CD14-positive monocyte (primary cell): ENCODE measurements around the gene REG1A. TPM values are rescaled to one million over a fixed set of nuclear protein-coding genes. Genes with fewer than 3 reads are reported as not detected.

Experiments used
- DNase-seq, 3 donors: peaks; one replicate each; pipeline ENCODE4 v3.0.0-alpha.2; 2011 to 2022
- H2AFZ ChIP-seq: 2 replicates; pipeline ENCODE4 v1.6.0; 2012; ENCODE audit warnings: mild to moderate bottlenecking, low read depth, low read length, inconsistent platforms; ENCODE audit not compliant: insufficient read depth, poor library complexity, severe bottlenecking
- H3K27ac ChIP-seq, 2 donors: 1 replicate in 1 of 2; 2 replicates in 1 of 2; pipeline ENCODE4 v1.5.1; 2012 to 2013; ENCODE audit warnings: low read length in 2 of 2, control low read depth in 1 of 2, inconsistent platforms in 1 of 2, low read depth in 1 of 2, mild to moderate bottlenecking in 1 of 2
- H3K27me3 ChIP-seq, 2 donors: one replicate each; pipeline versions ENCODE4 v1.6.0 to v1.6.1; 2011 to 2013; ENCODE audit warnings: low read length in 2 of 2; ENCODE audit not compliant: control insufficient read depth in 2 of 2, insufficient read depth in 2 of 2
- H3K36me3 ChIP-seq, 2 donors: replicated peaks in 1 of 2; 1 replicate in 1 of 2; 2 replicates in 1 of 2; pipeline versions ENCODE4 v1.5.1 to v1.6.1; 2012 to 2013; ENCODE audit warnings: low read length in 2 of 2, control low read depth in 1 of 2, inconsistent platforms in 1 of 2, mild to moderate bottlenecking in 1 of 2; ENCODE audit not compliant: insufficient read depth in 2 of 2, control insufficient read depth in 1 of 2
- H3K4me1 ChIP-seq, 2 donors: 1 replicate in 1 of 2; 2 replicates in 1 of 2; pipeline versions ENCODE4 v1.5.1 to v1.6.1; 2012 to 2013; ENCODE audit warnings: low read length in 2 of 2, control low read depth in 1 of 2, inconsistent platforms in 1 of 2, mild to moderate bottlenecking in 1 of 2, moderate library complexity in 1 of 2; ENCODE audit not compliant: insufficient read depth in 2 of 2, control insufficient read depth in 1 of 2
- H3K4me2 ChIP-seq: replicated peaks from 2 replicates; pipeline ENCODE3; 2012; ENCODE audit warnings: low read length, moderate library complexity, mild to moderate bottlenecking; ENCODE audit not compliant: poor library complexity, severe bottlenecking; ENCODE audit errors: extremely low read depth
- H3K4me3 ChIP-seq, 3 experiments: fragments of 200-600 bp in 1 of 3; sonication (generic) in 1 of 3; replicated peaks in 1 of 3; 1 replicate in 2 of 3; 2 replicates in 1 of 3; pipeline ENCODE4 v1.5.1; 2011 to 2013; ENCODE audit warnings: low read length in 3 of 3, mild to moderate bottlenecking in 3 of 3, control low read depth in 2 of 3, low read depth in 2 of 3, inconsistent platforms in 1 of 3, moderate library complexity in 1 of 3
- H3K79me2 ChIP-seq: 2 replicates; pipeline ENCODE4 v1.6.0; 2012; ENCODE audit warnings: mild to moderate bottlenecking, control low read depth, inconsistent platforms, low read length, moderate library complexity; ENCODE audit not compliant: insufficient read depth
- H3K9ac ChIP-seq: 2 replicates; pipeline ENCODE4 v1.6.0; 2017; ENCODE audit warnings: low read length, mild to moderate bottlenecking; ENCODE audit not compliant: insufficient read depth, poor library complexity, severe bottlenecking
- H3K9me3 ChIP-seq, 2 donors: replicated peaks in 1 of 2; 1 replicate in 1 of 2; 2 replicates in 1 of 2; pipeline versions ENCODE4 v1.5.1 to v1.6.1; 2012 to 2013; ENCODE audit warnings: low read length in 2 of 2, control low read depth in 1 of 2; ENCODE audit not compliant: control insufficient read depth in 1 of 2, insufficient read depth in 1 of 2
- H4K20me1 ChIP-seq: 2 replicates; pipeline ENCODE4 v1.6.0; 2012; ENCODE audit warnings: mild to moderate bottlenecking, low read length, control low read depth, moderate library complexity; ENCODE audit not compliant: insufficient read depth
- H3K27ac Mint-ChIP-seq, 7 donors: one replicate each; pipeline ENCODE4 v1.8.0; 2020; ENCODE audit warnings: mild to moderate bottlenecking in 7 of 7, mixed read lengths in 7 of 7, moderate library complexity in 6 of 7, inconsistent platforms in 2 of 7
- H3K27me3 Mint-ChIP-seq, 3 donors: one replicate each; pipeline ENCODE4 v1.8.0; 2021 to 2022; ENCODE audit warnings: low read depth in 3 of 3, mild to moderate bottlenecking in 3 of 3, mixed read lengths in 3 of 3, moderate library complexity in 3 of 3, inconsistent platforms in 1 of 3
- H3K36me3 Mint-ChIP-seq, 2 donors: one replicate each; pipeline ENCODE4 v1.8.0; 2020; ENCODE audit warnings: mixed read lengths in 2 of 2, inconsistent platforms in 1 of 2, mild to moderate bottlenecking in 1 of 2
- H3K4me1 Mint-ChIP-seq: one replicate; pipeline ENCODE4 v1.8.0; 2020; ENCODE audit warnings: mild to moderate bottlenecking, mixed read lengths
- H3K4me3 Mint-ChIP-seq, 2 donors: one replicate each; pipeline ENCODE4 v1.8.0; 2020; ENCODE audit warnings: mild to moderate bottlenecking in 2 of 2, mixed read lengths in 2 of 2, moderate library complexity in 1 of 2
- H3K9me3 Mint-ChIP-seq, 7 donors: one replicate each; pipeline ENCODE4 v1.8.0; 2020 to 2022; ENCODE audit warnings: mixed read lengths in 7 of 7, mild to moderate bottlenecking in 6 of 7, moderate library complexity in 6 of 7, inconsistent platforms in 2 of 7
- CTCF ChIP-seq: fragments of 200-600 bp; IDR thresholded peaks from one replicate; pipeline ENCODE4 v1.8.0; 2022; ENCODE audit warnings: antibody characterized with exemption, mild to moderate bottlenecking
- WGBS: methylation state at CpG from one replicate; pipeline ENCODE4 v1.1.5; 2013; ENCODE audit warnings: missing lambda C conversion rate; ENCODE audit not compliant: insufficient coverage; 5-methylcytosine and 5-hydroxymethylcytosine counted together
- intact Hi-C, 2 donors: fragments of 100-400 bp; cut with micrococcal nuclease; formaldehyde crosslinking; loops; one replicate each; pipeline versions ENCODE4 v1.15.0 to v1.15.1; 2023
- polyA minus RNA-seq: library from RNA; depleted of rRNA, polyadenylated mRNA; stranded (reverse); fragments of >200 nt; gene quantifications from 2 replicates; pipeline ENCODE4 v1.2.3, GENCODE V29; 2012
- polyA plus RNA-seq, 3 donors: library from polyadenylated mRNA; depleted of rRNA in 1 of 3; unstranded in 2 of 3; stranded (reverse) in 1 of 3; fragments of 300-500 nt in 2 of 3; fragments of >200 nt in 1 of 3; fragmentation: Illumina TruSeq in 2 of 3; gene quantifications; 1 replicate in 2 of 3; 2 replicates in 1 of 3; pipeline ENCODE4 v1.2.3, GENCODE V29; 2012 to 2021
- total RNA-seq, 12 experiments: library from RNA in 1 of 12; stranded (reverse) in 1 of 12; fragments of 120-200 nt in 1 of 12; gene quantifications; one replicate each; pipeline ENCODE4 v1.2.4 and lab custom pipeline; 2013 to 2026; ENCODE audit warnings: mixed read lengths in 6 of 12, inconsistent platforms in 1 of 12

Gene REG1A, protein sequence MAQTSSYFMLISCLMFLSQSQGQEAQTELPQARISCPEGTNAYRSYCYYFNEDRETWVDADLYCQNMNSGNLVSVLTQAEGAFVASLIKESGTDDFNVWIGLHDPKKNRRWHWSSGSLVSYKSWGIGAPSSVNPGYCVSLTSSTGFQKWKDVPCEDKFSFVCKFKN
- not detected for total RNA-seq (2013)
- polyA plus RNA-seq = not detected
- not detected in 2 replicates for polyA minus RNA-seq
- total RNA-seq (lab: John Stamatoyannopoulos, UW) = 0 to 0.23 (median 0) reads per million in 11 experiments

- H3K4me2 ChIP-seq = no peak within 1 kb of the TSS
- H3K36me3 ChIP-seq = no peaks in the 10 kb centered on the region
- no peaks in the 10 kb centered on the region for H3K36me3 Mint-ChIP-seq
- no peak within 1 kb of the TSS for H3K9ac ChIP-seq
- no peak within 1 kb of the TSS for H3K27ac ChIP-seq
- no peak within 1 kb of the TSS for H2AFZ ChIP-seq
- H3K4me1 ChIP-seq = no peaks in the 10 kb centered on the region
- no peaks in the 10 kb centered on the region for H3K4me1 Mint-ChIP-seq
- no peaks in the 10 kb centered on the region for H4K20me1 ChIP-seq
- WGBS = 67% methylated on average over 3 of the region's 6 CpGs
- no peak for TF ChIP-seq CTCF
- no peaks in the 10 kb centered on the region for H3K9me3 ChIP-seq
- H3K4me3 Mint-ChIP-seq = no peak within 1 kb of the TSS
- H3K27ac Mint-ChIP-seq = no peak within 1 kb of the TSS
- H3K27me3 Mint-ChIP-seq = peaks cover 0 to 1% (median 0%) of the 10 kb centered on the region in 3 donors
- H3K9me3 Mint-ChIP-seq = peaks cover 0 to 7% (median 0%) of the 10 kb centered on the region in 7 donors
- H3K27me3 ChIP-seq = no peaks in the 10 kb centered on the region
- intact Hi-C loops = no loop called here
- DNase-seq = no peak
- no peaks in the 10 kb centered on the region for H3K79me2 ChIP-seq
- no peak within 1 kb of the TSS for H3K4me3 ChIP-seq
Measured at GRCh38 chr2:79120194-79120713, at the start of gene REG1A. Gene REG1A, plus strand, starts transcription at chr2:79120488. Its CDS starts 374 bp downstream, at chr2:79120862.

DNA sequence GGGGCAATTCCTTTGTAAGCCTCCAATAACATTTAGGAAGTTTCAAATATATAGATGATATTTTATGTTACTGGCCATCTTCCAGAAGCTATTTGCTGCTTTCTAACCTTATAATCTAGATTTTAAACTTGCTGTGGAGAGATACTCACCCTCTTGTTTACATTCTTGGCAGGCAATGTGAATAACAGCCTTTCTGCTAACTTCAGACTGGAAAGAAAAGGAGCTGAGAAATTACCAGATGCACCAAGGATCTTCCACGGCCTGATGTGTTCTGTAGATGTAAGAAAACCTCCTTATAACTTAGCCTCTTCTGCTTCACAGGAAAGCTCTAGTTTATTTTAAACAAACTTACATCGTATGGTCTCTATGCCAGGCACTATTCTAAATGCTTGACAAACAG lies 49.2 kb upstream of the REG1A start:
- Histone ChIP-seq H2AFZ (no peak overlapping the region), H3K27me3 (no peaks in the 10 kb centered on the region), H3K27ac (no peak overlapping the region), H3K4me1 (no peaks in the 10 kb centered on the region), H3K4me2 (no peak overlapping the region), H3K9ac (no peak overlapping the region), H3K9me3 (peaks cover 0 to 3% of the 10 kb centered on the region in 2 donors), H3K4me3 (no peak overlapping the region), H4K20me1 (no peaks in the 10 kb centered on the region), H3K36me3 (no peaks in the 10 kb centered on the region), H3K79me2 (no peaks in the 10 kb centered on the region)
- no peak overlapping the region for H3K27ac Mint-ChIP-seq
- intact Hi-C loops = no loop called here
- TF ChIP-seq CTCF = no peak
- no CpG with 5 or more reads among the region's 2 CpGs for WGBS
- no peak overlapping the region for H3K4me3 Mint-ChIP-seq
- H3K27me3 Mint-ChIP-seq = peaks cover 0 to 3% (median 1%) of the 10 kb centered on the region in 3 donors
- no peaks in the 10 kb centered on the region for H3K4me1 Mint-ChIP-seq
- DNase-seq = no peak
- H3K9me3 Mint-ChIP-seq = peaks cover 0 to 11% (median 5%) of the 10 kb centered on the region in 7 donors
- no peaks in the 10 kb centered on the region for H3K36me3 Mint-ChIP-seq
